ENCODE results near the gene UBAP1. TPM values are rescaled to one million over a fixed set of nuclear protein-coding genes. Genes with fewer than 3 reads are reported as not detected.
A peak's percentile ranks its signal among the peaks of the same experiment; 100 is the strongest.

UBAP1 gene
- total RNA-seq, 2 experiments from 2014 or later, result 47.1 to 50.4 TPM

GRCh38 chr9:34185778-34186551, 7.1 kb downstream of the UBAP1 start:
- Histone ChIP-seq H3K27ac (ENCODE audit: low read depth in 1 of 2, low read length in 2 of 2) (no peak overlapping the region), H3K36me3 (ENCODE audit: insufficient read depth, low read length) (peaks cover 7% of the 10 kb centered on the region), H3K27me3 (ENCODE audit: control insufficient read depth in 1 of 2, insufficient read depth in 2 of 2, low read length in 2 of 2) (no peaks in the 10 kb centered on the region), H3K4me3 (ENCODE audit: low read length) (no peak overlapping the region), H3K9me3 (ENCODE audit: control insufficient read depth in 1 of 2, insufficient read depth in 1 of 2, low read length in 2 of 2) (no peaks in the 10 kb centered on the region), H3K4me1 (ENCODE audit: insufficient read depth, low read length) (peaks cover 34% of the 10 kb centered on the region)
- no peak for TF ChIP-seq CTCF (IDR thresholded peaks at IDR 0.05)
- Mint-ChIP-seq H3K27ac (peak overlapping the region; percentile 65), H3K36me3 (ENCODE audit: low read depth) (peaks cover 13% of the 10 kb centered on the region), H3K4me3 (peak overlapping the region; percentile 49), H3K27me3 (no peaks in the 10 kb centered on the region), H3K4me1 (ENCODE audit: low read depth) (peaks cover 41% of the 10 kb centered on the region), H3K9me3 (no peaks in the 10 kb centered on the region)
- DNase-seq (peak in 4 of 14 experiments; percentile 45 to 73 (median 62)), ATAC-seq (ENCODE audit: poor library complexity) (peak; percentile 95)
- intact Hi-C loops (cut with DNase I, micrococcal nuclease), result no loop called here
- ChIA-PET CTCF (no interaction called here), POLR2A (interaction anchor here (0.6 kb wide), 1 partner anchor 7 kb away, joined by 3 read pairs; the partner anchor contains the start of gene UBAP1)

- Histone ChIP-seq H3K9me3 (ENCODE audit: control insufficient read depth in 1 of 2, insufficient read depth in 1 of 2, low read length in 2 of 2) (no peaks in the 10 kb centered on the region), H3K4me3 (ENCODE audit: low read length) (no peak overlapping the region), H3K27ac (ENCODE audit: low read depth in 1 of 2, low read length in 2 of 2) (no peak overlapping the region), H3K27me3 (ENCODE audit: control insufficient read depth in 1 of 2, insufficient read depth in 2 of 2, low read length in 2 of 2) (no peaks in the 10 kb centered on the region), H3K4me1 (ENCODE audit: insufficient read depth, low read length) (peaks cover 43% of the 10 kb centered on the region), H3K36me3 (ENCODE audit: insufficient read depth, low read length) (peaks cover 5% of the 10 kb centered on the region)
- Mint-ChIP-seq H3K4me1 (ENCODE audit: low read depth) (peaks cover 60% of the 10 kb centered on the region), H3K9me3 (no peaks in the 10 kb centered on the region), H3K36me3 (ENCODE audit: low read depth) (peaks cover 13% of the 10 kb centered on the region), H3K4me3 (no peak overlapping the region), H3K27ac (peak overlapping the region; percentile 1), H3K27me3 (no peaks in the 10 kb centered on the region)
- ChIA-PET CTCF (interaction anchor here (0.6 kb wide), 1 partner anchor 8 kb away, joined by 3 read pairs; no protein-coding TSS in a partner anchor), POLR2A (no interaction called here)
- no peak for DNase-seq
- no peak for ATAC-seq (ENCODE audit: poor library complexity)
- no peak for TF ChIP-seq CTCF (IDR thresholded peaks at IDR 0.05)
- intact Hi-C loops (cut with DNase I, micrococcal nuclease), result no loop called here
These were observed 9.0 kb downstream of the UBAP1 start for GRCh38 chr9:34187891-34188240.

- ATAC-seq (ENCODE audit: poor library complexity) (no peak), DNase-seq (peak in 1 of 14 experiments; percentile 27)
- ChIA-PET POLR2A (interaction anchor here (0.7 kb wide), 1 partner anchor 11 kb away, joined by 4 read pairs; no protein-coding TSS in a partner anchor), CTCF (interaction anchor here (0.6 to 1.7 kb wide), 3 partner anchors 10 to 19 kb away, joined by 3 to 4 read pairs (median 3); partner anchors contain the start of gene UBAP1)
- no peaks in the 10 kb centered on the region for H3K27me3 ChIP-seq (ENCODE audit: control insufficient read depth in 1 of 2, insufficient read depth in 2 of 2, low read length in 2 of 2)
- Mint-ChIP-seq H3K4me1 (ENCODE audit: low read depth) (peaks cover 73% of the 10 kb centered on the region), H3K9me3 (no peaks in the 10 kb centered on the region), H3K4me3 (no peak overlapping the region), H3K27ac (peak overlapping the region; percentile 5), H3K36me3 (ENCODE audit: low read depth) (peaks cover 17% of the 10 kb centered on the region), H3K27me3 (no peaks in the 10 kb centered on the region)
- TF ChIP-seq CTCF (IDR thresholded peaks at IDR 0.05), result no peak
- intact Hi-C loops (cut with DNase I, micrococcal nuclease), result no loop called here
- peaks cover 42% of the 10 kb centered on the region for H3K4me1 ChIP-seq (ENCODE audit: insufficient read depth, low read length)
- H3K4me3 ChIP-seq (ENCODE audit: low read length), result no peak overlapping the region
- peaks cover 0 to 4% of the 10 kb centered on the region in 2 experiments for H3K9me3 ChIP-seq (ENCODE audit: control insufficient read depth in 1 of 2, insufficient read depth in 1 of 2, low read length in 2 of 2)
- H3K27ac ChIP-seq (ENCODE audit: low read depth in 1 of 2, low read length in 2 of 2), result no peak overlapping the region
- peaks cover 3% of the 10 kb centered on the region for H3K36me3 ChIP-seq (ENCODE audit: insufficient read depth, low read length)
These were observed 12.4 kb downstream of the UBAP1 start for GRCh38 chr9:34190996-34191892.
